DND-41 (cell line): ENCODE results near the gene PARP1.

Experiments used
- EZH2 ChIP-seq: IDR thresholded peaks from 3 replicates; pipeline ENCODE4 v1.6.1; 2012; ENCODE audit warnings: borderline replicate concordance, low read depth, mild to moderate bottlenecking, moderate library complexity, low read length, inconsistent platforms; ENCODE audit not compliant: severe bottlenecking
- TF ChIP-seq, protein P1 (sequence below): IDR thresholded peaks from 2 replicates; pipeline ENCODE4 v1.5.1; 2012; ENCODE audit warnings: borderline replicate concordance, low read length, moderate library complexity, mild to moderate bottlenecking; ENCODE audit not compliant: poor library complexity, severe bottlenecking; ENCODE audit errors: extremely low read depth

DNA sequence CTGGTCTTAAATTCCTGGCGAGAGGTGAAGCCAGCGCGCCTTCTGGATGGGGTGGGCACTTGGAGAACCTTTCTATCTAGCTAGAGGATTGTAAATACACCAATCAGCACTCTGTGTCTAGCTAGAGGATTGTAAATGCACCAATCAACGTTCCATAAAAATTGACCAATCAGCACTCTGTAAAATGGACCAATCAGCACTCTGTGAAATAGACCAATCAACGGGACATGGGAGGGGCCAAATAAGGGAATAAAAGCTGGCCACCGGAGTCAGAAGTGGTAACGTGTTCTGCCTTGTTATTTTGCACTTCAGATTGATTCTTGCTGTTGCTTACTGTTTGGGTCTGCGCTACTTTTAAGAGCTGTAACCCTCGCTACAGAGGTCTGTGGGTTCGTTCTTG is 87.0 kb downstream of the PARP1 start:
- TF ChIP-seq, protein P1, sequence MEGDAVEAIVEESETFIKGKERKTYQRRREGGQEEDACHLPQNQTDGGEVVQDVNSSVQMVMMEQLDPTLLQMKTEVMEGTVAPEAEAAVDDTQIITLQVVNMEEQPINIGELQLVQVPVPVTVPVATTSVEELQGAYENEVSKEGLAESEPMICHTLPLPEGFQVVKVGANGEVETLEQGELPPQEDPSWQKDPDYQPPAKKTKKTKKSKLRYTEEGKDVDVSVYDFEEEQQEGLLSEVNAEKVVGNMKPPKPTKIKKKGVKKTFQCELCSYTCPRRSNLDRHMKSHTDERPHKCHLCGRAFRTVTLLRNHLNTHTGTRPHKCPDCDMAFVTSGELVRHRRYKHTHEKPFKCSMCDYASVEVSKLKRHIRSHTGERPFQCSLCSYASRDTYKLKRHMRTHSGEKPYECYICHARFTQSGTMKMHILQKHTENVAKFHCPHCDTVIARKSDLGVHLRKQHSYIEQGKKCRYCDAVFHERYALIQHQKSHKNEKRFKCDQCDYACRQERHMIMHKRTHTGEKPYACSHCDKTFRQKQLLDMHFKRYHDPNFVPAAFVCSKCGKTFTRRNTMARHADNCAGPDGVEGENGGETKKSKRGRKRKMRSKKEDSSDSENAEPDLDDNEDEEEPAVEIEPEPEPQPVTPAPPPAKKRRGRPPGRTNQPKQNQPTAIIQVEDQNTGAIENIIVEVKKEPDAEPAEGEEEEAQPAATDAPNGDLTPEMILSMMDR = no peak
- TF ChIP-seq EZH2 = no peak
